Gastrocnemius medialis (tissue), 4 donors: Measurements from ENCODE around the gene CBX8. TPM values are rescaled to one million over a fixed set of nuclear protein-coding genes. Genes with fewer than 3 reads are reported as not detected.

Source experiments
- ATAC-seq, 2 donors: fragments of 150-250 bp; one replicate each; pipeline ENCODE4 v1.9.1; 2016
- DNase-seq, 2 donors: peaks; one replicate each; pipeline ENCODE4 v3.0.0-alpha.2; 2019
- H3K27ac ChIP-seq, 4 donors: fragments of 200-600 bp; sonication (generic); 1 replicate in 1 of 4; 2 replicates in 3 of 4; pipeline ENCODE4 v1.5.1; 2016 to 2018; ENCODE audit warnings: mild to moderate bottlenecking in 2 of 4, moderate library complexity in 1 of 4
- H3K27me3 ChIP-seq, 3 donors: fragments of 200-600 bp; sonication (generic) in 2 of 3; 1 replicate in 1 of 3; 2 replicates in 2 of 3; pipeline versions ENCODE4 v1.5.1 to v1.6.0; 2016 to 2019; ENCODE audit warnings: mild to moderate bottlenecking in 1 of 3, moderate library complexity in 1 of 3
- H3K36me3 ChIP-seq, 2 donors: fragments of 200-600 bp; sonication (generic) in 1 of 2; one replicate each; pipeline ENCODE4 v1.5.1; 2017 to 2018
- H3K4me1 ChIP-seq, 2 donors: fragments of 200-600 bp; sonication (generic) in 1 of 2; one replicate each; pipeline ENCODE4 v1.5.1; 2016 to 2017; ENCODE audit warnings: mild to moderate bottlenecking in 2 of 2
- H3K4me3 ChIP-seq, 4 donors: fragments of 200-600 bp; sonication (generic) in 3 of 4; 1 replicate in 1 of 4; 2 replicates in 3 of 4; pipeline ENCODE4 v1.5.1; 2016 to 2019; ENCODE audit warnings: mild to moderate bottlenecking in 2 of 4
- H3K9me3 ChIP-seq, 3 donors: fragments of 200-600 bp; sonication (generic) in 2 of 3; 1 replicate in 1 of 3; 2 replicates in 2 of 3; pipeline ENCODE4 v1.5.1; 2016 to 2019
- CTCF ChIP-seq, 5 experiments: fragments of 450-650 bp in 3 of 5; fragments of 200-600 bp in 2 of 5; sonication (generic) in 2 of 5; IDR thresholded peaks in 4 of 5; conservative IDR thresholded peaks in 1 of 5; 1 replicate in 4 of 5; 2 replicates in 1 of 5; pipeline ENCODE4 v1.5.1; 2016 to 2019; ENCODE audit warnings: antibody characterized with exemption in 5 of 5, mild to moderate bottlenecking in 3 of 5, moderate library complexity in 3 of 5
- POLR2A ChIP-seq, 2 donors: fragments of 450-650 bp; IDR thresholded peaks; one replicate each; pipeline ENCODE4 v1.6.1; 2017; ENCODE audit warnings: antibody characterized with exemption in 2 of 2, mild to moderate bottlenecking in 2 of 2, moderate library complexity in 2 of 2
- in situ Hi-C, 4 donors: fragments of 200-750 bp; cut with MboI; loops; one replicate each; pipeline versions ENCODE4 v1.15.0 to v1.8.0; 2017; ENCODE audit warnings: low sequenced_read_pairs in 4 of 4
- intact Hi-C: fragments of 100-400 bp; cut with DNase I; formaldehyde crosslinking; loops from one replicate; pipeline ENCODE4 v1.15.1; 2023; ENCODE audit warnings: low total_unique reads
- total RNA-seq, 4 donors: library from RNA; depleted of rRNA; stranded (reverse); fragments of >200 nt; gene quantifications; one replicate each; pipeline versions ENCODE4 v1.1.0 to v1.2.3, GENCODE V29; 2016

CBX8 gene
- total RNA-seq, 4 donors from 2014 or later: 0.18 to 0.94 (median 0.49) TPM; not detected in 1

- Histone ChIP-seq H3K36me3 (no peaks in the 10 kb centered on the region), H3K9me3 (no peaks in the 10 kb centered on the region), H3K27me3 (peaks cover 51 to 74% (median 56%) of the 10 kb centered on the region in 3 donors), H3K4me1 (peaks cover 0 to 5% of the 10 kb centered on the region in 2 donors), H3K4me3 (no peak overlapping the region), H3K27ac (no peak overlapping the region)
- ATAC-seq (no peak), DNase-seq (no peak)
- TF ChIP-seq POLR2A (IDR thresholded peaks at IDR 0.05) (no peak), CTCF (IDR thresholded peaks at IDR 0.05 in 4 of 5, conservative IDR thresholded peaks at IDR 0.05 in 1 of 5) (no peak)
- intact Hi-C loops: no loop called here
- in situ Hi-C loops: no loop called here
Measured at GRCh38 chr17:79743614-79744013, 53.3 kb downstream of the CBX8 start.

GRCh38 chr17:79742951-79743476 lies 53.9 kb downstream of the CBX8 start:
- Histone ChIP-seq H3K9me3 (no peaks in the 10 kb centered on the region), H3K27ac (no peak overlapping the region), H3K4me3 (no peak overlapping the region), H3K36me3 (no peaks in the 10 kb centered on the region), H3K27me3 (peaks cover 49 to 71% (median 55%) of the 10 kb centered on the region in 3 donors), H3K4me1 (peaks cover 0 to 5% of the 10 kb centered on the region in 2 donors)
- in situ Hi-C loops: no loop called here
- intact Hi-C loops: loop anchor here (1.0 kb wide), 1 partner anchor 248 kb away; no protein-coding TSS in a partner anchor
- ATAC-seq: no peak
- TF ChIP-seq POLR2A (IDR thresholded peaks at IDR 0.05) (no peak), CTCF (IDR thresholded peaks at IDR 0.05 in 4 of 5, conservative IDR thresholded peaks at IDR 0.05 in 1 of 5) (no peak)
- no peak for DNase-seq

- Histone ChIP-seq H3K9me3 (no peaks in the 10 kb centered on the region), H3K27ac (no peak overlapping the region), H3K36me3 (no peaks in the 10 kb centered on the region), H3K4me3 (no peak overlapping the region), H3K4me1 (peaks cover 0 to 5% of the 10 kb centered on the region in 2 donors), H3K27me3 (peaks cover 48 to 66% (median 53%) of the 10 kb centered on the region in 3 donors)
- no peak for ATAC-seq
- no peak for TF ChIP-seq CTCF (IDR thresholded peaks at IDR 0.05 in 4 of 5, conservative IDR thresholded peaks at IDR 0.05 in 1 of 5)
- TF ChIP-seq POLR2A (IDR thresholded peaks at IDR 0.05): no peak
- DNase-seq: no peak
- in situ Hi-C loops: no loop called here
- intact Hi-C loops: loop anchor here (1.0 kb wide), 1 partner anchor 249 kb away; no protein-coding TSS in a partner anchor
Measured at GRCh38 chr17:79742589-79742918, 54.3 kb downstream of the CBX8 start.

Other genes with a start within 250 kb of the CBX8 start
- gene RBFOX3, start 186.0 kb downstream of the CBX8 start, total RNA-seq: not detected
- not detected for gene ENPP7, start 66.1 kb downstream of the CBX8 start, total RNA-seq
- 1 to 10 TPM in 1 of 4 donors, under 1 TPM in 2, not detected in 1; 0.13 to 1.1 (median 0.42) TPM for gene CBX2, start 18.9 kb downstream of the CBX8 start, total RNA-seq
- 1 to 10 TPM; 3.0 to 9.0 (median 5.3) TPM for gene CBX4, start 42.4 kb upstream of the CBX8 start, total RNA-seq
- gene TBC1D16, start 238.8 kb upstream of the CBX8 start, total RNA-seq: 1 to 10 TPM; 5.8 to 8.1 (median 7.0) TPM
- gene CCDC40, start 239.6 kb upstream of the CBX8 start, total RNA-seq: 1 to 10 TPM in 2 of 4 donors, under 1 TPM in 2; 0.18 to 2.1 (median 1.1) TPM